Measurements from ENCODE around the gene LRIG1. TPM values are rescaled to one million over a fixed set of nuclear protein-coding genes. Genes with fewer than 3 reads are reported as not detected.
A peak's percentile ranks its signal among the peaks of the same experiment; 100 is the strongest.
"Not testable (repeated sequence)": the region's sequence is repeated elsewhere in the genome, so short reads cannot be mapped to it uniquely, and the experiment has no call there.

LRIG1 gene
- total RNA-seq, 1 donor from 2014 or later, result 33.7 TPM

GRCh38 chr3:66441129-66441528, 59.7 kb downstream of the LRIG1 start:
- DNase-seq, result peak; percentile 62

GRCh38 chr3:66439666-66440344, 61.0 kb downstream of the LRIG1 start:
- no peak for DNase-seq

- DNase-seq, result no peak
Measured at GRCh38 chr3:66438046-66438445, 62.8 kb downstream of the LRIG1 start.

GRCh38 chr3:66437341-66437929, 63.4 kb downstream of the LRIG1 start:
- no peak for DNase-seq

GRCh38 chr3:66435989-66436388, 64.8 kb downstream of the LRIG1 start:
- no peak for DNase-seq

- no peak for DNase-seq
Measured at GRCh38 chr3:66434726-66435125, 66.1 kb downstream of the LRIG1 start.

GRCh38 chr3:66433522-66433782, 67.4 kb downstream of the LRIG1 start:
- DNase-seq, result no peak

- no peak for DNase-seq
Measured at GRCh38 chr3:66432767-66433521, 67.9 kb downstream of the LRIG1 start.

- DNase-seq, result no peak
Measured at GRCh38 chr3:66432041-66432766, 68.6 kb downstream of the LRIG1 start.

GRCh38 chr3:66431494-66431893, 69.3 kb downstream of the LRIG1 start:
- no peak for DNase-seq

- no peak for DNase-seq
Measured at GRCh38 chr3:66430876-66431275, 69.9 kb downstream of the LRIG1 start.

- DNase-seq, result peak; percentile 93
Measured at GRCh38 chr3:66428733-66429132, 72.1 kb downstream of the LRIG1 start.

- DNase-seq, result no peak
Measured at GRCh38 chr3:66427951-66428474, 72.8 kb downstream of the LRIG1 start.

GRCh38 chr3:66427352-66427751, 73.5 kb downstream of the LRIG1 start:
- no peak for DNase-seq

GRCh38 chr3:66426135-66426534, 74.7 kb downstream of the LRIG1 start:
- DNase-seq, result no peak

- DNase-seq, result no peak
Measured at GRCh38 chr3:66425576-66426114, 75.2 kb downstream of the LRIG1 start.

GRCh38 chr3:66425032-66425431, 75.8 kb downstream of the LRIG1 start:
- DNase-seq, result no peak

- no peak for DNase-seq
Measured at GRCh38 chr3:66423791-66424190, 77.0 kb downstream of the LRIG1 start.

GRCh38 chr3:66421893-66422292, 78.9 kb downstream of the LRIG1 start:
- DNase-seq, result not testable (repeated sequence)

GRCh38 chr3:66421144-66421543, 79.7 kb downstream of the LRIG1 start:
- DNase-seq, result not testable (repeated sequence)

- DNase-seq, result no peak
Measured at GRCh38 chr3:66419036-66419435, 81.8 kb downstream of the LRIG1 start.

- DNase-seq, result no peak
Measured at GRCh38 chr3:66418475-66418931, 82.3 kb downstream of the LRIG1 start.
